Loucy (cell line): ENCODE data around the gene MPRIP.

Experiments used
- H2AFZ ChIP-seq: fragments of 200-600 bp; sonication (generic); 2 replicates; pipeline ENCODE4 v1.6.0; 2016; ENCODE audit warnings: antibody characterized with exemption, mild to moderate bottlenecking, low read length, moderate library complexity
- H3F3A ChIP-seq: fragments of 200-600 bp; 2 replicates; pipeline ENCODE4 v1.6.0; 2016; ENCODE audit warnings: antibody characterized with exemption, low read depth, mild to moderate bottlenecking
- H3K27me3 ChIP-seq: fragments of 200-600 bp; sonication (generic); 2 replicates; pipeline ENCODE4 v1.6.1; 2014; ENCODE audit warnings: low read length, mild to moderate bottlenecking; ENCODE audit not compliant: insufficient read depth, poor library complexity, severe bottlenecking
- H3K36me3 ChIP-seq: fragments of 200-600 bp; sonication (generic); 2 replicates; pipeline ENCODE4 v1.6.1; 2016; ENCODE audit warnings: low read length; ENCODE audit not compliant: insufficient read depth
- H3K4me1 ChIP-seq: fragments of 200-600 bp; sonication (generic); 2 replicates; pipeline ENCODE4 v1.5.1; 2014; ENCODE audit warnings: low read length, mild to moderate bottlenecking; ENCODE audit not compliant: insufficient read depth, poor library complexity, severe bottlenecking
- H3K4me2 ChIP-seq: fragments of 200-600 bp; sonication (generic); 2 replicates; pipeline ENCODE4 v1.6.0; 2014; ENCODE audit warnings: antibody characterized with exemption, low read length, low read depth, mild to moderate bottlenecking; ENCODE audit not compliant: poor library complexity, severe bottlenecking
- H3K4me3 ChIP-seq: fragments of 200-600 bp; sonication (generic); 2 replicates; pipeline ENCODE4 v1.5.1; 2014; ENCODE audit warnings: low read length, mild to moderate bottlenecking, mixed read lengths; ENCODE audit not compliant: poor library complexity, severe bottlenecking
- H3K79me2 ChIP-seq: fragments of 200-600 bp; sonication (generic); 2 replicates; pipeline ENCODE4 v1.6.1; 2014; ENCODE audit warnings: low read length; ENCODE audit not compliant: insufficient read depth
- H3K9ac ChIP-seq: fragments of 200-600 bp; sonication (generic); 2 replicates; pipeline ENCODE4 v1.6.0; 2014; ENCODE audit warnings: mild to moderate bottlenecking, low read depth, low read length, moderate library complexity; ENCODE audit not compliant: poor library complexity, severe bottlenecking
- H3K9me2 ChIP-seq: fragments of 200-600 bp; sonication (generic); replicated peaks from 2 replicates; pipeline ENCODE4 v1.6.1; 2016; ENCODE audit warnings: low read depth, low read length, mixed read lengths
- H3K9me3 ChIP-seq: fragments of 200-600 bp; sonication (generic); 2 replicates; pipeline ENCODE4 v1.6.1; 2014; ENCODE audit warnings: mild to moderate bottlenecking, antibody characterized with exemption, low read length, low read depth; ENCODE audit not compliant: insufficient read depth
- H4K20me1 ChIP-seq: fragments of 200-600 bp; sonication (generic); 2 replicates; pipeline ENCODE4 v1.6.0; 2014; ENCODE audit warnings: antibody characterized with exemption, low read length, mild to moderate bottlenecking; ENCODE audit not compliant: insufficient read depth, poor library complexity, severe bottlenecking
- EZH2phosphoT487 ChIP-seq: fragments of 200-600 bp; IDR thresholded peaks from 2 replicates; pipeline ENCODE4 v1.6.1; 2018; ENCODE audit warnings: antibody characterized with exemption, mild to moderate bottlenecking, moderate library complexity, borderline replicate concordance
- TF ChIP-seq, protein P1 (sequence below): fragments of 200-600 bp; sonication (generic); conservative IDR thresholded peaks from 2 replicates; pipeline ENCODE4 v1.5.1; 2014; ENCODE audit warnings: mild to moderate bottlenecking, antibody characterized with exemption, low read length

Gene MPRIP

DNA sequence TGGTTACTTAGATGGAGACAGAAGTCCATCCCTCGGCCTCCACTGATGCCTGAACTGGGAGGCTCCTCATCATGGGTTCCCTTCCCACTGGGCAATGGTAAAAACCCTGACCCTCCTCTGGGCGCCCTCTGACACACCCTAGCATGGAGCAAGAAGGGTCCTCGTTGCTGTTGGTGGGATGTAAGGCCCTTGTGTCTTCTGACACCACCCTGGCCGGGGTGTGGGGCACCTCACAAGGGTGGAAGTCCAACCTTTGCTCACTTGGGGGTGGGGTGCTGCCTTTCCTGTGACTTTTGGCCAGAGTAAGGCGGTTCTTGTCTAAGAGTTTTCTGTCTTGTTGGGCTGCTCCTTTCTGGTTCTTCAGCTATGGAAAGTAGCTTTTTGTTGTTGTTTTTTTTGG, 28.7 kb downstream of the MPRIP start:
- no peak overlapping the region for H2AFZ ChIP-seq
- peaks cover 3% of the 10 kb centered on the region; the same call in 1 of the 2 replicates for H3K9me3 ChIP-seq
- TF ChIP-seq, protein P1, sequence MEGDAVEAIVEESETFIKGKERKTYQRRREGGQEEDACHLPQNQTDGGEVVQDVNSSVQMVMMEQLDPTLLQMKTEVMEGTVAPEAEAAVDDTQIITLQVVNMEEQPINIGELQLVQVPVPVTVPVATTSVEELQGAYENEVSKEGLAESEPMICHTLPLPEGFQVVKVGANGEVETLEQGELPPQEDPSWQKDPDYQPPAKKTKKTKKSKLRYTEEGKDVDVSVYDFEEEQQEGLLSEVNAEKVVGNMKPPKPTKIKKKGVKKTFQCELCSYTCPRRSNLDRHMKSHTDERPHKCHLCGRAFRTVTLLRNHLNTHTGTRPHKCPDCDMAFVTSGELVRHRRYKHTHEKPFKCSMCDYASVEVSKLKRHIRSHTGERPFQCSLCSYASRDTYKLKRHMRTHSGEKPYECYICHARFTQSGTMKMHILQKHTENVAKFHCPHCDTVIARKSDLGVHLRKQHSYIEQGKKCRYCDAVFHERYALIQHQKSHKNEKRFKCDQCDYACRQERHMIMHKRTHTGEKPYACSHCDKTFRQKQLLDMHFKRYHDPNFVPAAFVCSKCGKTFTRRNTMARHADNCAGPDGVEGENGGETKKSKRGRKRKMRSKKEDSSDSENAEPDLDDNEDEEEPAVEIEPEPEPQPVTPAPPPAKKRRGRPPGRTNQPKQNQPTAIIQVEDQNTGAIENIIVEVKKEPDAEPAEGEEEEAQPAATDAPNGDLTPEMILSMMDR = no peak
- TF ChIP-seq EZH2phosphoT487 = no peak
- no peaks in the 10 kb centered on the region for H3F3A ChIP-seq
- H3K9me2 ChIP-seq = no peaks in the 10 kb centered on the region
- H4K20me1 ChIP-seq = peaks cover 26% of the 10 kb centered on the region
- H3K79me2 ChIP-seq = peaks cover 91% of the 10 kb centered on the region
- no peaks in the 10 kb centered on the region for H3K4me1 ChIP-seq
- H3K4me3 ChIP-seq = no peak overlapping the region
- no peaks in the 10 kb centered on the region for H3K27me3 ChIP-seq
- peaks cover 23% of the 10 kb centered on the region; the same call in 1 of the 2 replicates for H3K36me3 ChIP-seq
- no peak overlapping the region for H3K4me2 ChIP-seq
- no peak overlapping the region for H3K9ac ChIP-seq

DNA sequence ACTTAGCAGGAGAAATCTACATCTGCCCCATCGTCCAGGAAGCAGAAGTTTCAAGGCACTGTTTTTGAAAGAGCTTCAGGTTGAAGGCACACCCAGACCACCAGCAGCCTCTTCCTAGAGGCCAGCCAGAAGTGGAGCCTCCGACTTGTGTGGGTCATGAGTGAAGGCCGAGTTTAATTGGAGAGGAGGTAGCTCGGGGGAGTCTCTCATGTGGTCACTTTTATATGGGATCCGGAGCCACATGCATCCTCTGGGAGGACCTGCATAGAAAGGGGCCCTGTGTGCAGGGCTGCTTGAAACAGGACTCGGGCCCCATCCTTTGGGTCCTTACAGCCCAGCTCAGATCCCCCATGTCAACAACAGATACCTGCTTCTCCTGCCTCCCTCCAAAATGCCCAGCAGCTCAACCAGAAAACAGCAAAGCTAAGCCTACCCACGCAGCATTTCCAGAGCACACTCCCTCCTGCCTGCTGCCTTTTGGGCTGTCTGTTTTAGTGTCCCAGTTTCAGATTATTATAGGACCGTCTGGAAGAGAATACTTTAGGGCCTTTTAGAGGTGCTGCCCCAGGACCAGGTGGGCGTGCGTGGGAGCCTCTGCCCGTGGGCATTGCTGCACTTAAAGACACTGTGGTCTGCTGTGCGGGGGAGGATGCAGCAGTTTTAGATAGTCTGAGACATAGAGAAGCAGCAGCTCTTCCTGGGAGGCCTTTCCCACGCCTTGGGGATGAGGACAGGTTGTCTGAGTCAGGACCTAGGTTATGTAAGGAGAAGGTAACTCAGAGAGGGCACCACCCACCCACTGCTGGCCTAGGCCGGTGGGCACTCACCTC, 29.5 kb downstream of the MPRIP start:
- Histone ChIP-seq H3K9ac (no peak overlapping the region), H3K4me1 (no peaks in the 10 kb centered on the region), H3K9me2 (no peaks in the 10 kb centered on the region), H3K4me3 (no peak overlapping the region), H4K20me1 (peaks cover 20% of the 10 kb centered on the region), H3K27me3 (no peaks in the 10 kb centered on the region), H3K79me2 (peaks cover 88% of the 10 kb centered on the region), H3K4me2 (no peak overlapping the region), H3K36me3 (peaks cover 31% of the 10 kb centered on the region; the same call in 1 of the 2 replicates), H3F3A (no peaks in the 10 kb centered on the region), H2AFZ (no peak overlapping the region), H3K9me3 (peaks cover 3% of the 10 kb centered on the region; the same call in 1 of the 2 replicates)
- TF ChIP-seq, protein P1 = no peak
- no peak for TF ChIP-seq EZH2phosphoT487

DNA sequence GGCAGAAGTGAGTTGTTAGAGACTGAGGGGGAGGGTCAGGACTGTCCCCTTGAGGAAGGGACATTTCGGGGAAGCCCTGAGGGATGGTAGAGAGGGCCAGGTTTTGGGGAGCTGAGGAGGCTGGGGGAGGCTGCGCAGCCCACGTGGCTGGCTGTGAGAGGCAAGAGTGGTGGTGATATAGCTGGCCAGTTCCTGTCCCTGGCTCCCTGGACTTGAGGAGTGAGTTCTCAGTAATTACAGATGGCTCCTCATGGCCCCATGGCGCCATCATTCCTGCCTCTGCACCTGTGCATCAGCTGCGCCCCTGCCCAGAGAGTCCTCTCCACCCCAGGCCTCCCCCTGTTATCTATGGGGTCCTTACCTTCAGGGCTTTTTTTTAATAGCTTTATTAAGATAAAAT, 30.3 kb downstream of the MPRIP start:
- Histone ChIP-seq H3K4me1 (no peaks in the 10 kb centered on the region), H3K27me3 (no peaks in the 10 kb centered on the region), H3K9ac (no peak overlapping the region), H3F3A (no peaks in the 10 kb centered on the region), H3K79me2 (peaks cover 80% of the 10 kb centered on the region), H3K9me3 (peaks cover 3% of the 10 kb centered on the region; the same call in 1 of the 2 replicates), H3K36me3 (peaks cover 38% of the 10 kb centered on the region; the same call in 1 of the 2 replicates), H4K20me1 (peaks cover 20% of the 10 kb centered on the region), H2AFZ (no peak overlapping the region), H3K4me3 (no peak overlapping the region), H3K9me2 (no peaks in the 10 kb centered on the region), H3K4me2 (no peak overlapping the region)
- TF ChIP-seq EZH2phosphoT487 = no peak
- TF ChIP-seq, protein P1 = no peak
